Neural crest cell (in vitro differentiated cells): ENCODE results near the gene VAX1. TPM values are rescaled to one million over a fixed set of nuclear protein-coding genes. Genes with fewer than 3 reads are reported as not detected.

Experiments
- DNase-seq: peaks from one replicate; pipeline ENCODE4 v3.0.0; 2021; ENCODE audit warnings: low read depth, mixed read lengths, low spot score
- H3K27ac Mint-ChIP-seq: one replicate; pipeline ENCODE4 v1.8.0; 2021; ENCODE audit warnings: mild to moderate bottlenecking, mixed read lengths; ENCODE audit not compliant: unreplicated experiment
- H3K27me3 Mint-ChIP-seq: 2 replicates; pipeline ENCODE4 v1.8.0; 2021; ENCODE audit warnings: low read depth, mild to moderate bottlenecking, mixed read lengths
- H3K36me3 Mint-ChIP-seq: 2 replicates; pipeline ENCODE4 v1.8.0; 2021; ENCODE audit warnings: low read depth, mild to moderate bottlenecking, mixed read lengths
- H3K4me1 Mint-ChIP-seq: 2 replicates; pipeline ENCODE4 v1.8.0; 2021; ENCODE audit warnings: mixed read lengths
- H3K4me3 Mint-ChIP-seq: one replicate; pipeline ENCODE4 v1.8.0; 2021; ENCODE audit warnings: mild to moderate bottlenecking, mixed read lengths
- H3K9me3 Mint-ChIP-seq: 2 replicates; pipeline ENCODE4 v1.8.0; 2021; ENCODE audit warnings: mixed read lengths
- CTCF ChIP-seq: fragments of 200-600 bp; sonication (generic); conservative IDR thresholded peaks from 2 replicates; pipeline ENCODE4 v1.5.0; 2021; ENCODE audit warnings: antibody characterized with exemption, mild to moderate bottlenecking
- total RNA-seq: library from RNA; stranded (reverse); gene quantifications from 2 replicates; pipeline ENCODE4 v1.2.1, GENCODE V29; 2021

Gene VAX1
- total RNA-seq, 1 donor from 2014 or later, result 0.23 TPM

- no peak for TF ChIP-seq CTCF
- DNase-seq, result no peak
- Mint-ChIP-seq H3K36me3 (peaks cover 3% of the 10 kb centered on the region), H3K4me3 (no peak overlapping the region), H3K4me1 (peaks cover 8% of the 10 kb centered on the region), H3K9me3 (no peaks in the 10 kb centered on the region), H3K27me3 (peaks cover 100% of the 10 kb centered on the region), H3K27ac (no peak overlapping the region)
These were observed 23.4 kb upstream of the VAX1 start for GRCh38 chr10:117161386-117162033.

- TF ChIP-seq CTCF, result no peak
- no peak overlapping the region for H3K27ac Mint-ChIP-seq
- peaks cover 8% of the 10 kb centered on the region for H3K4me1 Mint-ChIP-seq
- peaks cover 100% of the 10 kb centered on the region for H3K27me3 Mint-ChIP-seq
- H3K4me3 Mint-ChIP-seq, result no peak overlapping the region
- no peaks in the 10 kb centered on the region for H3K9me3 Mint-ChIP-seq
- H3K36me3 Mint-ChIP-seq, result peaks cover 3% of the 10 kb centered on the region
- no peak for DNase-seq
These were observed 22.5 kb upstream of the VAX1 start for GRCh38 chr10:117160567-117160966.

GRCh38 chr10:117159390-117159789, 21.3 kb upstream of the VAX1 start:
- peaks cover 4% of the 10 kb centered on the region for H3K4me1 Mint-ChIP-seq
- H3K4me3 Mint-ChIP-seq, result no peak overlapping the region
- no peak for DNase-seq
- H3K36me3 Mint-ChIP-seq, result peaks cover 3% of the 10 kb centered on the region
- peaks cover 100% of the 10 kb centered on the region for H3K27me3 Mint-ChIP-seq
- no peak for TF ChIP-seq CTCF
- H3K9me3 Mint-ChIP-seq, result no peaks in the 10 kb centered on the region
- no peak overlapping the region for H3K27ac Mint-ChIP-seq

DNA sequence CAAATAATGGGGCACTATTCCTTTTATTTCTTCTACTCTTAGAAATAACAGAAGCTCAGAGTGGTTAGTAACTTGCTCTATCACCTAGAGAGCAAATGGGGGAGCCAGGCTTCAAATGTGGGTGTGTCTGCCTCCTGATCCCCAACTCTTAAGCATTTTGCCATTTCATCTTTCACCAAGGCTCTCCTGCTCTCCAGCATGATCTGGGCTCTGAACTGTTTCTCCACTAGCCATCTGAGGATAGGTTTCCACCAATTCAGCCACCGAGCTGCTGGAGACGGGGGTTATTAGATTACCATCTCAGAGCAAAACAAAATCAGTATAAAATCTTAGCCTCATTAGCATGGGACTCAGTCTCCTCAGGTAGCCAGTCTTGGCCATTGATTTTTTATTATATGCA, 20.2 kb upstream of the VAX1 start:
- Mint-ChIP-seq H3K36me3 (no peaks in the 10 kb centered on the region), H3K27ac (no peak overlapping the region), H3K4me3 (no peak overlapping the region), H3K4me1 (no peaks in the 10 kb centered on the region), H3K27me3 (peaks cover 100% of the 10 kb centered on the region), H3K9me3 (no peaks in the 10 kb centered on the region)
- TF ChIP-seq CTCF, result no peak
- DNase-seq, result no peak

DNA sequence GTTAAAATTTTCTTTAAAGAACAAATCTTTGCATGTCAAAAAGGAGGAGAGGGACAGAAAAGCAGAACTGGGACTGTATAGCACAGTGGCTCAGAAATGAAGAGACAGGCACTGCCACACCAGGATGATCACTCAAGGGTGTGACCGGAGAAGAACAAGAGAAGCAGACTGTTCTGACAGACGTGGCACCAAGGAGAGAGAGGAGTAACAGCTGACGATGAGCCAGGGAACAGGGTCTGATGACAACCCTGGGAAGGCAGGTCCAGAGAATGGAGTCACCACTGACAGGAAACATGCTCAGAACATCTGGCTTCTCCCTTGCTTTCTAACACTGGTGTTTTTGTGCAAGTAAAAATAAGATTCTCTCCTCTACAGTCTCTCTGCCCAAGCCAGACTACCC, 14.6 kb upstream of the VAX1 start:
- no peak for DNase-seq
- Mint-ChIP-seq H3K9me3 (no peaks in the 10 kb centered on the region), H3K4me1 (no peaks in the 10 kb centered on the region), H3K27me3 (peaks cover 98% of the 10 kb centered on the region), H3K4me3 (no peak overlapping the region), H3K27ac (no peak overlapping the region), H3K36me3 (no peaks in the 10 kb centered on the region)
- TF ChIP-seq CTCF, result no peak
